Upper lobe of left lung (tissue), 4 donors: ENCODE results near the gene DDX55.
"Not testable (repeated sequence)": the region's sequence is repeated elsewhere in the genome, so short reads cannot be mapped to it uniquely, and the experiment has no call there.

Experiments
- CTCF ChIP-seq, 6 experiments: fragments of 450-650 bp in 4 of 6; fragments of 200-600 bp in 2 of 6; sonication (generic) in 2 of 6; IDR thresholded peaks; one replicate each; pipeline ENCODE4 v1.5.1; 2016 to 2019; ENCODE audit warnings: antibody characterized with exemption in 6 of 6
- EP300 ChIP-seq, 4 donors: sonication (generic); formaldehyde crosslinking; IDR thresholded peaks; one replicate each; pipeline ENCODE4 v1.5.1; 2017; ENCODE audit warnings: antibody characterized with exemption in 4 of 4, control low read depth in 2 of 4
- POLR2A ChIP-seq, 4 donors: fragments of 450-650 bp; IDR thresholded peaks; one replicate each; pipeline ENCODE4 v1.5.1; 2016 to 2017; ENCODE audit warnings: antibody characterized with exemption in 4 of 4, mild to moderate bottlenecking in 2 of 4

GRCh38 chr12:123554843-123555242 lies 47.1 kb upstream of the DDX55 start:
- TF ChIP-seq CTCF, POLR2A, EP300 (IDR thresholded peaks at IDR 0.05): not testable (repeated sequence)
